Hippocampal formation (tissue), 2 donors: ENCODE measurements around the gene HTR3B.
"Not testable (repeated sequence)": the region's sequence is repeated elsewhere in the genome, so short reads cannot be mapped to it uniquely, and the experiment has no call there.

ENCODE experiments used
- DNase-seq, 2 donors: peaks; one replicate each; lab custom pipeline; 2025; lab: John Stamatoyannopoulos, UW

HTR3B gene

GRCh38 chr11:113946162-113946561 is 41.6 kb downstream of the HTR3B start:
- not testable (repeated sequence) for DNase-seq

- no peak for DNase-seq
Measured at GRCh38 chr11:113947994-113948393, 43.4 kb downstream of the HTR3B start.

GRCh38 chr11:113949891-113950290 is 45.3 kb downstream of the HTR3B start:
- DNase-seq, result no peak

GRCh38 chr11:113951537-113951936 is 46.9 kb downstream of the HTR3B start:
- DNase-seq, result no peak

GRCh38 chr11:113952070-113952469 is 47.5 kb downstream of the HTR3B start:
- DNase-seq, result no peak

GRCh38 chr11:113952588-113952987 is 48.0 kb downstream of the HTR3B start:
- no peak for DNase-seq

GRCh38 chr11:113954235-113954634 is 49.6 kb downstream of the HTR3B start:
- no peak for DNase-seq

- DNase-seq, result no peak
Measured at GRCh38 chr11:113956986-113957385, 52.4 kb downstream of the HTR3B start.

GRCh38 chr11:113960702-113961330 is 56.2 kb downstream of the HTR3B start:
- DNase-seq, result no peak

GRCh38 chr11:113967361-113967760 is 62.8 kb downstream of the HTR3B start:
- DNase-seq, result no peak

- no peak for DNase-seq
Measured at GRCh38 chr11:113971506-113972195, 67.1 kb downstream of the HTR3B start.

GRCh38 chr11:113974741-113975470 is 70.3 kb downstream of the HTR3B start, which contains the start of gene HTR3A:
Gene HTR3A, plus strand, starts transcription at chr11:113975108. Its CDS starts 218 bp downstream, at chr11:113975326.
- no peak for DNase-seq

GRCh38 chr11:113977071-113977490 is 72.5 kb downstream of the HTR3B start:
- DNase-seq, result no peak

GRCh38 chr11:113977701-113978100 is 73.1 kb downstream of the HTR3B start:
- no peak for DNase-seq

- DNase-seq, result no peak
Measured at GRCh38 chr11:113979431-113979830, 74.8 kb downstream of the HTR3B start.

- no peak for DNase-seq
Measured at GRCh38 chr11:113980785-113981184, 76.2 kb downstream of the HTR3B start.

- DNase-seq, result no peak
Measured at GRCh38 chr11:113982306-113982705, 77.7 kb downstream of the HTR3B start.

GRCh38 chr11:113984781-113985180 is 80.2 kb downstream of the HTR3B start:
- no peak for DNase-seq

GRCh38 chr11:113985906-113986305 is 81.3 kb downstream of the HTR3B start:
- DNase-seq, result no peak

- DNase-seq, result no peak
Measured at GRCh38 chr11:113986351-113987140, 82.0 kb downstream of the HTR3B start.

- no peak for DNase-seq
Measured at GRCh38 chr11:113989381-113989780, 84.8 kb downstream of the HTR3B start.

GRCh38 chr11:113989916-113990315 is 85.3 kb downstream of the HTR3B start:
- DNase-seq, result no peak
